Hepatocyte (in vitro differentiated cells): ENCODE results near the gene CROCC. TPM values are rescaled to one million over a fixed set of nuclear protein-coding genes. Genes with fewer than 3 reads are reported as not detected.
"Not testable (repeated sequence)": the region's sequence is repeated elsewhere in the genome, so short reads cannot be mapped to it uniquely, and the experiment has no call there.

Experiments used
- DNase-seq: peaks from one replicate; pipeline ENCODE4 v3.0.0-alpha.2; 2016; ENCODE audit warnings: low spot score
- H2AFZ ChIP-seq: fragments of 200-600 bp; sonication (generic); 2 replicates; pipeline ENCODE4 v1.6.0; 2016; ENCODE audit warnings: antibody characterized with exemption, mild to moderate bottlenecking
- H3K27ac ChIP-seq: fragments of 200-600 bp; sonication (generic); 2 replicates; pipeline ENCODE4 v1.5.1; 2016; ENCODE audit warnings: mild to moderate bottlenecking
- H3K27me3 ChIP-seq: fragments of 200-600 bp; sonication (generic); 2 replicates; pipeline ENCODE4 v1.6.1; 2016
- H3K36me3 ChIP-seq: fragments of 200-600 bp; sonication (generic); replicated peaks from 2 replicates; pipeline ENCODE4 v1.5.1; 2016; ENCODE audit warnings: low read depth; ENCODE audit not compliant: insufficient read depth
- H3K4me1 ChIP-seq: fragments of 200-600 bp; sonication (generic); 2 replicates; pipeline ENCODE4 v1.5.1; 2016; ENCODE audit warnings: mild to moderate bottlenecking, moderate library complexity; ENCODE audit not compliant: insufficient read depth
- H3K4me2 ChIP-seq: fragments of 200-600 bp; sonication (generic); 2 replicates; pipeline ENCODE4 v1.6.0; 2016
- H3K4me3 ChIP-seq: fragments of 200-600 bp; sonication (generic); 2 replicates; pipeline ENCODE4 v1.5.1; 2016; ENCODE audit warnings: mild to moderate bottlenecking
- H3K79me2 ChIP-seq: fragments of 200-600 bp; sonication (generic); 2 replicates; pipeline ENCODE4 v1.6.0; 2017; ENCODE audit warnings: mild to moderate bottlenecking
- H3K9me2 ChIP-seq: fragments of 200-600 bp; sonication (generic); replicated peaks from 2 replicates; pipeline ENCODE4 v1.6.0; 2017; ENCODE audit warnings: mild to moderate bottlenecking; ENCODE audit not compliant: insufficient read depth
- H3K9me3 ChIP-seq: fragments of 200-600 bp; sonication (generic); 2 replicates; pipeline ENCODE4 v1.5.1; 2016; ENCODE audit warnings: low read depth, mild to moderate bottlenecking
- H4K20me1 ChIP-seq: fragments of 200-600 bp; sonication (generic); 2 replicates; pipeline ENCODE4 v1.6.0; 2016; ENCODE audit warnings: mild to moderate bottlenecking; ENCODE audit not compliant: insufficient read depth, poor library complexity, severe bottlenecking
- CTCF ChIP-seq: fragments of 200-600 bp; sonication (generic); IDR thresholded peaks from 2 replicates; pipeline ENCODE4 v1.5.1; 2016; ENCODE audit warnings: antibody characterized with exemption, mild to moderate bottlenecking; ENCODE audit not compliant: poor library complexity
- EZH2 ChIP-seq: fragments of 200-600 bp; sonication (generic); IDR thresholded peaks from 2 replicates; pipeline ENCODE4 v1.6.1; 2016; ENCODE audit warnings: antibody characterized with exemption, mild to moderate bottlenecking, borderline replicate concordance
- EZH2phosphoT487 ChIP-seq: fragments of 200-600 bp; sonication (generic); IDR thresholded peaks from one replicate; pipeline ENCODE4 v1.6.1; 2018; ENCODE audit warnings: antibody characterized with exemption, mild to moderate bottlenecking, low read depth, moderate library complexity; ENCODE audit not compliant: unreplicated experiment, severe bottlenecking
- WGBS: methylation state at CpG from one replicate; pipeline ENCODE4 v1.1.6; 2016; ENCODE audit warnings: low lambda C conversion rate; ENCODE audit errors: missing lambda C conversion rate; 5-methylcytosine and 5-hydroxymethylcytosine counted together
- polyA plus RNA-seq: library from polyadenylated mRNA; unstranded; fragments of >200 nt; fragmentation: Nextera tagmentation; extraction: Ambion mirVana; gene quantifications from 2 replicates; pipeline ENCODE4 v1.2.1, GENCODE V29; 2016
- total RNA-seq: library from RNA; depleted of rRNA; stranded (reverse); fragments of >200 nt; gene quantifications from 2 replicates; pipeline ENCODE4 v1.2.3, GENCODE V29; 2014

CROCC gene
- total and polyA plus RNA-seq, 2 experiments from 2014 or later, result 21.9 to 23.0 TPM

- H3K4me1 ChIP-seq, H3K79me2 ChIP-seq, DNase-seq, H4K20me1 ChIP-seq, H3K27me3 ChIP-seq, H3K4me3 ChIP-seq, H2AFZ ChIP-seq, H3K27ac ChIP-seq, H3K36me3 ChIP-seq, H3K9me2 ChIP-seq, H3K4me2 ChIP-seq, H3K9me3 ChIP-seq: not testable (repeated sequence)
- 90% methylated on average over 2 of the region's 2 CpGs for WGBS
Measured at GRCh38 chr1:16899020-16899419, 22.7 kb upstream of the CROCC start.

DNA sequence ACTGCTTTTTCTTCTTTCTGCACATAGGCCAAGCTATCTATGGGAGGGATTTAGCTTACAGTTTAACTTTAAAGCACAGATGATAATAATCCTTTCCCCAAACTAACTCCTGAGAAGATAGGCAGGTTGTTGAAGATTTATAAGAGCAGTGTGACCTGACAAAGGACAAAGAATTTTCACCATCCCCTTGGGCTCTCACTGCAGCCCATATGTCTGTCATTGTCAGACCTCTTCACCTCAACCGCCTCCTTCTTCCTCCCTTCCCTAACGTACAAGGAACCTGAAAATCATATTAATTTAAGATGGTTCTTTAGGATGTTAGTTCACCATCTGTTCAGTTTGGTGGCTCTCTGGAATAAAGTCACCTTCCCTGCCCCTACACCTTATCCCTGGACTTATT is 21.0 kb upstream of the CROCC start:
- H2AFZ ChIP-seq, result no peak overlapping the region
- DNase-seq, result no peak

GRCh38 chr1:16901371-16901770 is 20.4 kb upstream of the CROCC start:
- not testable (repeated sequence) for H3K36me3 ChIP-seq, H3K9me3 ChIP-seq, H3K9me2 ChIP-seq, H3K27ac ChIP-seq, H2AFZ ChIP-seq, H3K79me2 ChIP-seq, H3K4me3 ChIP-seq, H3K4me1 ChIP-seq, H3K4me2 ChIP-seq, H4K20me1 ChIP-seq, H3K27me3 ChIP-seq, DNase-seq
- WGBS, result 59% methylated on average over 2 of the region's 2 CpGs

More for the DNA sequence above, 21.0 kb upstream of the CROCC start:
- Histone ChIP-seq H3K36me3 (no peaks in the 10 kb centered on the region), H3K9me2 (no peaks in the 10 kb centered on the region), H3K9me3 (no peaks in the 10 kb centered on the region), H3K27ac (no peak overlapping the region), H3K4me2 (no peak overlapping the region), H3K4me3 (no peak overlapping the region), H4K20me1 (no peaks in the 10 kb centered on the region), H3K79me2 (no peaks in the 10 kb centered on the region), H3K4me1 (peaks cover 6% of the 10 kb centered on the region), H3K27me3 (no peaks in the 10 kb centered on the region)
- TF ChIP-seq EZH2, result no peak
- no peak for TF ChIP-seq CTCF
- no peak for TF ChIP-seq EZH2phosphoT487
- 65% methylated on average over 2 of the region's 2 CpGs for whole genome bisulfite sequencing

GRCh38 chr1:16903054-16903453 is 18.7 kb upstream of the CROCC start:
- peak overlapping the region; percentile 43 for H2AFZ ChIP-seq
- WGBS, result 37% methylated on average over 2 of the region's 2 CpGs
- peak overlapping the region; percentile 98 for H3K27ac ChIP-seq

More at GRCh38 chr1:16903054-16903453, 18.7 kb upstream of the CROCC start:
- DNase-seq, result peak; percentile 50
- Histone ChIP-seq H3K36me3 (no peaks in the 10 kb centered on the region), H4K20me1 (no peaks in the 10 kb centered on the region), H3K9me3 (no peaks in the 10 kb centered on the region), H3K79me2 (no peaks in the 10 kb centered on the region), H3K9me2 (no peaks in the 10 kb centered on the region), H3K27me3 (no peaks in the 10 kb centered on the region), H3K4me3 (no peak overlapping the region), H3K4me2 (peak overlapping the region; percentile 84), H3K4me1 (peaks cover 6% of the 10 kb centered on the region)
- TF ChIP-seq CTCF (no peak), EZH2phosphoT487 (no peak), EZH2 (no peak)
